Measurements from ENCODE around the gene MYL7.

The MYL7 gene

DNA sequence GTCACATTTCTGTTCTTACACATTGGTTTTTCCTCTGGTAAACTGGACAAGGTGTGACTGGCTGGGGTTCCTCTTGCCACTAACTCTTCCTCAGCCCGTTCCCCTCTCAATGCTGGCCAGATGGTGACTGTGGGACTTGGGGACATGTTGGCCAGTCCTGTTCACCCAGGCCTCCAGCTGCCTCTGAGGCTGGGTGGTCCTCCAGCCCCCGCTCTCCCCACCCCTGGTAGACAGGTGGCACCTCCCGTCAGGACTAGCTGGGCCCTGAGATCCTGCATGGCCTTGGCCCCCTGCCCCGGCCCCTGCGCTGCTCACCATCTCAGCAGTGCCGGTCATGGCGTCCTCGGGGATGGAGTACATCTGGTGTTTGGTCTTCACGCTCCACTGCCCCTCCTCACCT lies 10.8 kb upstream of the MYL7 start:
- Histone ChIP-seq H3K4me1 (ENCODE audit: control insufficient read depth, insufficient read depth, low read length) (no peaks in the 10 kb centered on the region), H3K9ac (ENCODE audit: low read length) (no peak overlapping the region), H3K27ac (ENCODE audit: low read depth, low read length) (no peak overlapping the region), H3K4me3 (ENCODE audit: low read length) (no peak overlapping the region), H3K27me3 (ENCODE audit: control insufficient read depth, insufficient read depth, low read length) (no peaks in the 10 kb centered on the region), H3K36me3 (ENCODE audit: control insufficient read depth, insufficient read depth, low read length) (no peaks in the 10 kb centered on the region)

- no peak overlapping the region for H3K27ac ChIP-seq (ENCODE audit: low read depth, low read length)
- H3K9ac ChIP-seq (ENCODE audit: low read length) = no peak overlapping the region
- no peaks in the 10 kb centered on the region for H3K27me3 ChIP-seq (ENCODE audit: control insufficient read depth, insufficient read depth, low read length)
- no peak overlapping the region for H3K4me3 ChIP-seq (ENCODE audit: low read length)
- H3K36me3 ChIP-seq (ENCODE audit: control insufficient read depth, insufficient read depth, low read length) = no peaks in the 10 kb centered on the region
- no peaks in the 10 kb centered on the region for H3K4me1 ChIP-seq (ENCODE audit: control insufficient read depth, insufficient read depth, low read length)
Observed at GRCh38 chr7:44150966-44151941, 10.1 kb upstream of the MYL7 start.

DNA sequence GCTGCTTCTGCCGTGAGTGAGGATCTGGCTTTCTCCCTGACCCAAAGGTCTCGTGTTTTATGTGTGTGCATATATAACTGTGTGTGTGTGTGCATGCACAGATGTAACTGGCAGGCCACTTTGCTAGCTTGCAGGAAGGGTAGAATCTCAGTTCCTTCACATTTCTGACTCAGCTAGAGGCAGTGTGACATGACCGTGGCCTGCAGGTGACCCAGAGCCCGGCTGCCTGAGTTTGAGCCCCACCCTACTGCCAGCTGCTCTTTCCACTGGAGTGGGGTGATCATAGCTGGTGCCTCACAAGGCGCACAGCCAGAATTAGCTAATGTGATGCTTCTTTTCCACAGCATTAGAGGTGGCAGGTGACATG lies 9.3 kb upstream of the MYL7 start:
- no peak overlapping the region for H3K4me3 ChIP-seq (ENCODE audit: low read length)
- no peak overlapping the region for H3K27ac ChIP-seq (ENCODE audit: low read depth, low read length)
- H3K27me3 ChIP-seq (ENCODE audit: control insufficient read depth, insufficient read depth, low read length) = peaks cover 4% of the 10 kb centered on the region
- H3K9ac ChIP-seq (ENCODE audit: low read length) = no peak overlapping the region
- H3K4me1 ChIP-seq (ENCODE audit: control insufficient read depth, insufficient read depth, low read length) = no peaks in the 10 kb centered on the region
- H3K36me3 ChIP-seq (ENCODE audit: control insufficient read depth, insufficient read depth, low read length) = no peaks in the 10 kb centered on the region

DNA sequence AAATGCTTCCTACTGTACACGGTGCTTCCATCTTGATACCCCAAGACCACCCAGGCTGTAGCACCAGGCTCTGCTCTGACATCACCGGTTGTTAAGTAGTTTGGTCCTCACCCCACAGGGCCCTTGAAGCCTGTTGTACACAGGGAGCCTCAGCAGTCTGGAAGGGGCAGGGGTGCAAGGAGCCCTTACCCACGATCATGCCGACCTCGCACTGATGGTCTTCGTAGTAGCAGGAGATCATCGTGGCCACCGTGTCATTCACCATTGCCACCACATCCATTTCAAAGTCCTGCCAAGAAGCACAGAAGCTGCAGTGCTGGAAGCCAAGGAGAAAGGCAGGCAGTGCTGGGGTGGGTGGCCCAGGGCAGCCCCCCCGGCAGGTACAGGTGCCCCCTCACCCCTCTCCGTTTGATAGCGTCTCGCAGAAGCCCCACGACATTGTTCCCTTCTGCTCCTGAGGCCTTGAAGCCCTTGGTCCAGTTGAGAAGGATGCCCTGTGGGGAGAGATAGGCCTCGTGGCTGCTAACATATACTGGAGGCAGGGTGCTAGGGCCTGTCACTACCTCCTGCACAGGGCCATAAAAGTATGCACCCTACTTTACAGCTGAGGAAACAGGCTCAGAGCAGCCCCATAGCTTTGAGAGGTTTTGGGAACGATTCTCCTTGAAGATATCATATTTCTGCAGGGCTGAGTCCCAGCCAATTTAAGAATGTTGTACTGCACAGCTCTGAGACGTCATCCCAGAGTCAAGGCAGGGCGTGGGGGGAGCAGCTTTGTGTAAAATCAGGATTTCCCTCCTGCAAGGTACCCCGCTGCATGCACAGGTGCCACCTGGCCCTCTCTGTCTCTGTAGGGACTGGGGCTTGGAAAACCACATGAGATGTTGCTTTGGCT lies 8.7 kb upstream of the MYL7 start:
- H3K9ac ChIP-seq (ENCODE audit: low read length) = no peak overlapping the region
- no peak overlapping the region for H3K27ac ChIP-seq (ENCODE audit: low read depth, low read length)
- no peak overlapping the region for H3K4me3 ChIP-seq (ENCODE audit: low read length)
- peaks cover 4% of the 10 kb centered on the region for H3K27me3 ChIP-seq (ENCODE audit: control insufficient read depth, insufficient read depth, low read length)
- H3K36me3 ChIP-seq (ENCODE audit: control insufficient read depth, insufficient read depth, low read length) = no peaks in the 10 kb centered on the region
- no peaks in the 10 kb centered on the region for H3K4me1 ChIP-seq (ENCODE audit: control insufficient read depth, insufficient read depth, low read length)

GRCh38 chr7:44148961-44149536 lies 7.9 kb upstream of the MYL7 start:
- H3K27me3 ChIP-seq (ENCODE audit: control insufficient read depth, insufficient read depth, low read length) = peaks cover 4% of the 10 kb centered on the region

DNA sequence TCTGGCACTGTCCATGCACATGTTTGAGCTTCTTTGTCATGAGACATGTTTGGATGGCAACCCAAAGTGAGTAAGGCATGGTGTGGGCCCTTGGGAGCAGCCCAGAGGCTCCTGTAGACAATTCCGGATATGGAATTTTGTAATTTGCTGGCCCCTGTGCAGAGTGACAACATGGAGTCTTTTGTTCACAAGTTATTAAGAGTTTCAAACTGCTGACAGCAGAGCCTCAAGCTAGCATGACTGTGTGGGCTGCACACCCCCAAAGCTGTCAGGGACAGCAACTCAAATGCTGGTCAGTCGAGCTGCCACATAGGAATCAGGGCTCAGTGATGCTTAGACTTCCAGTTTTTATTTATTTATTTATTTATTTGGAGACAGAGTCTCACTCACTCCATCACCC lies 7.0 kb upstream of the MYL7 start:
- H3K27me3 ChIP-seq (ENCODE audit: control insufficient read depth, insufficient read depth, low read length) = peaks cover 4% of the 10 kb centered on the region
- H3K9ac ChIP-seq (ENCODE audit: low read length) = no peak overlapping the region
- H3K4me3 ChIP-seq (ENCODE audit: low read length) = no peak overlapping the region
- no peak overlapping the region for H3K27ac ChIP-seq (ENCODE audit: low read depth, low read length)
- H3K4me1 ChIP-seq (ENCODE audit: control insufficient read depth, insufficient read depth, low read length) = no peaks in the 10 kb centered on the region
- no peaks in the 10 kb centered on the region for H3K36me3 ChIP-seq (ENCODE audit: control insufficient read depth, insufficient read depth, low read length)

More at GRCh38 chr7:44148961-44149536, 7.9 kb upstream of the MYL7 start:
- Histone ChIP-seq H3K9ac (ENCODE audit: low read length) (no peak overlapping the region), H3K27ac (ENCODE audit: low read depth, low read length) (no peak overlapping the region), H3K4me3 (ENCODE audit: low read length) (no peak overlapping the region), H3K36me3 (ENCODE audit: control insufficient read depth, insufficient read depth, low read length) (no peaks in the 10 kb centered on the region), H3K4me1 (ENCODE audit: control insufficient read depth, insufficient read depth, low read length) (no peaks in the 10 kb centered on the region)

DNA sequence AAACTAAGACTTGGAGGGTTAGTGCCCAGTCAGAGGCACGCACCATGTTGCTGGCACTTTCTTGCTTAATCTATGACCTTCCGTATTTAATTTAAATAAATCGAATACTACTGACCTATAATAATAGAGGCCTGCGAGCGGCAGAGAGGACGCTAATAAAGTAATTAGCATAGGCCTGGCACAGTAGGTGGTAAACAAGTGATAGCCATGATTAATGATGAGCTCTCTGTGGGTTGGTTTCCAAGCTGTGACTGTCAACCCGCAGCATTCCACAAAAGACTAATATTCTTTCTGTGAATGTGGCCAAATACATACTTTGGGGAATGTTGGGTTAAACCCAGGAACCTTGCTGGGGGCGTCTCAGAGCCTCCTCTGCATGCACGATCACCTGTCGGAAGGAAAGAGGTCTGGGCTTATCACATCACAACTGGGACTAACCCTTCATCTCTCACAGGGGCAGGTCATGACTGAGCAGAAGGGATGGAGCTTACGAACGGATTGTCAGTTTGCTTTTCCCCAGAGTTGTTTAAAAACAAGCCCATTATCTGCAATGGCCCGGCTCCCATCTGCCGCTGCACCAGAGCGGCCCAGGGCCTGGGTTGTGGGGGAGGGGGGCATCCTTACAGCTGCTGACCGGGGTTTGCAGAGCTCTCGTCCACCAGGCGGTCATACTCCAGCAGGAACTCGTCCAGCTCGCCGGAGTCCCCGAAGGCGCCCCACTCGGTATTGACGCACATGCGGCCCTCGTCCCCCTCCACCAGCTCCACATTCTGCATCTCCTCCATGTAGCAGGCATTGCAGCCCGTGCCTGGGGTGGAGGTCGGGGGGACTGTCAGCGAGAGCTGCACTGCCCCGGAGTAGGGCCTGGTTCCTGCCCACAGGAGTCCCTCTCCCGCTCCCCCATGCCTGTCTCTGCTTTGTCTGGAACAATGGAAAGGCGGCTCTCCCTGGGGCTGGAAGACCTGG lies 6.2 kb upstream of the MYL7 start:
- H3K4me3 ChIP-seq (ENCODE audit: low read length) = no peak overlapping the region
- H3K36me3 ChIP-seq (ENCODE audit: control insufficient read depth, insufficient read depth, low read length) = no peaks in the 10 kb centered on the region
- peaks cover 4% of the 10 kb centered on the region for H3K27me3 ChIP-seq (ENCODE audit: control insufficient read depth, insufficient read depth, low read length)
- H3K4me1 ChIP-seq (ENCODE audit: control insufficient read depth, insufficient read depth, low read length) = no peaks in the 10 kb centered on the region
- no peak overlapping the region for H3K27ac ChIP-seq (ENCODE audit: low read depth, low read length)
- no peak overlapping the region for H3K9ac ChIP-seq (ENCODE audit: low read length)

- no peak overlapping the region for H3K27ac ChIP-seq (ENCODE audit: low read depth, low read length)
Observed at GRCh38 chr7:44145969-44146911, 5.1 kb upstream of the MYL7 start.

GRCh38 chr7:44145479-44145968 lies 4.4 kb upstream of the MYL7 start:
- peak overlapping the region; percentile 57 for H3K4me3 ChIP-seq (ENCODE audit: low read length)
- no peaks in the 10 kb centered on the region for H3K4me1 ChIP-seq (ENCODE audit: control insufficient read depth, insufficient read depth, low read length)
- H3K9ac ChIP-seq (ENCODE audit: low read length) = no peak overlapping the region
- H3K27ac ChIP-seq (ENCODE audit: low read depth, low read length) = no peak overlapping the region
- no peaks in the 10 kb centered on the region for H3K36me3 ChIP-seq (ENCODE audit: control insufficient read depth, insufficient read depth, low read length)
- peaks cover 4% of the 10 kb centered on the region for H3K27me3 ChIP-seq (ENCODE audit: control insufficient read depth, insufficient read depth, low read length)

More at GRCh38 chr7:44145969-44146911, 5.1 kb upstream of the MYL7 start:
- H3K4me1 ChIP-seq (ENCODE audit: control insufficient read depth, insufficient read depth, low read length) = no peaks in the 10 kb centered on the region
- H3K36me3 ChIP-seq (ENCODE audit: control insufficient read depth, insufficient read depth, low read length) = no peaks in the 10 kb centered on the region
- H3K9ac ChIP-seq (ENCODE audit: low read length) = no peak overlapping the region
- H3K4me3 ChIP-seq (ENCODE audit: low read length) = peak overlapping the region; percentile 69
- H3K27me3 ChIP-seq (ENCODE audit: control insufficient read depth, insufficient read depth, low read length) = peaks cover 4% of the 10 kb centered on the region

- Histone ChIP-seq H3K9ac (ENCODE audit: low read length) (no peak overlapping the region), H3K27me3 (ENCODE audit: control insufficient read depth, insufficient read depth, low read length) (peaks cover 4% of the 10 kb centered on the region), H3K27ac (ENCODE audit: low read depth, low read length) (no peak overlapping the region), H3K4me1 (ENCODE audit: control insufficient read depth, insufficient read depth, low read length) (no peaks in the 10 kb centered on the region), H3K36me3 (ENCODE audit: control insufficient read depth, insufficient read depth, low read length) (no peaks in the 10 kb centered on the region), H3K4me3 (ENCODE audit: low read length) (peak overlapping the region; percentile 57)
Observed at GRCh38 chr7:44144968-44145478, 3.9 kb upstream of the MYL7 start.
